PC-3 (cell line): ENCODE data around the gene CLIP1.

Source experiments
- EZH2 ChIP-seq: fragments of 300-600 bp; sonication (generic); IDR thresholded peaks from one replicate; pipeline ENCODE4 v1.6.1; 2017; ENCODE audit warnings: antibody characterized with exemption, mild to moderate bottlenecking, low read length; ENCODE audit not compliant: unreplicated experiment
- TF ChIP-seq, protein P1 (sequence below): fragments of 300-600 bp; sonication (generic); conservative IDR thresholded peaks from 2 replicates; pipeline ENCODE4 v1.5.1; 2017; ENCODE audit warnings: antibody characterized with exemption, low read depth, mild to moderate bottlenecking, low read length

GRCh38 chr12:122283680-122284079 lies 138.8 kb downstream of the CLIP1 start:
- TF ChIP-seq, protein P1, sequence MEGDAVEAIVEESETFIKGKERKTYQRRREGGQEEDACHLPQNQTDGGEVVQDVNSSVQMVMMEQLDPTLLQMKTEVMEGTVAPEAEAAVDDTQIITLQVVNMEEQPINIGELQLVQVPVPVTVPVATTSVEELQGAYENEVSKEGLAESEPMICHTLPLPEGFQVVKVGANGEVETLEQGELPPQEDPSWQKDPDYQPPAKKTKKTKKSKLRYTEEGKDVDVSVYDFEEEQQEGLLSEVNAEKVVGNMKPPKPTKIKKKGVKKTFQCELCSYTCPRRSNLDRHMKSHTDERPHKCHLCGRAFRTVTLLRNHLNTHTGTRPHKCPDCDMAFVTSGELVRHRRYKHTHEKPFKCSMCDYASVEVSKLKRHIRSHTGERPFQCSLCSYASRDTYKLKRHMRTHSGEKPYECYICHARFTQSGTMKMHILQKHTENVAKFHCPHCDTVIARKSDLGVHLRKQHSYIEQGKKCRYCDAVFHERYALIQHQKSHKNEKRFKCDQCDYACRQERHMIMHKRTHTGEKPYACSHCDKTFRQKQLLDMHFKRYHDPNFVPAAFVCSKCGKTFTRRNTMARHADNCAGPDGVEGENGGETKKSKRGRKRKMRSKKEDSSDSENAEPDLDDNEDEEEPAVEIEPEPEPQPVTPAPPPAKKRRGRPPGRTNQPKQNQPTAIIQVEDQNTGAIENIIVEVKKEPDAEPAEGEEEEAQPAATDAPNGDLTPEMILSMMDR, result no peak
- TF ChIP-seq EZH2, result no peak
